Neural cell (in vitro differentiated cells): Measurements from ENCODE around the gene IL6ST.
"Not testable (repeated sequence)": the region's sequence is repeated elsewhere in the genome, so short reads cannot be mapped to it uniquely, and the experiment has no call there.

Experiments used
- CTCF ChIP-seq: fragments of 450-650 bp; IDR thresholded peaks from 2 replicates; pipeline ENCODE4 v1.5.1; 2014; ENCODE audit warnings: antibody characterized with exemption, mild to moderate bottlenecking, moderate library complexity; ENCODE audit not compliant: poor library complexity, severe bottlenecking
- EP300 ChIP-seq: fragments of 450-650 bp; conservative IDR thresholded peaks from 2 replicates; pipeline ENCODE4 v1.6.1; 2014; ENCODE audit warnings: antibody characterized with exemption, mild to moderate bottlenecking, moderate library complexity; ENCODE audit not compliant: poor library complexity, severe bottlenecking
- EZH2 ChIP-seq: fragments of 200-600, 300-800 bp; shearing (Covaris generic), sonication (generic); IDR thresholded peaks from 2 replicates; pipeline ENCODE4 v1.6.1; 2014; ENCODE audit warnings: antibody characterized with exemption, low read length, borderline replicate concordance, mild to moderate bottlenecking; ENCODE audit not compliant: insufficient read depth, poor library complexity, severe bottlenecking
- MXI1 ChIP-seq: fragments of 450-650 bp; conservative IDR thresholded peaks from 2 replicates; pipeline ENCODE4 v1.6.1; 2014; ENCODE audit warnings: antibody characterized with exemption, mild to moderate bottlenecking; ENCODE audit not compliant: poor library complexity, severe bottlenecking
- RAD21 ChIP-seq: fragments of 450-650 bp; conservative IDR thresholded peaks from 2 replicates; pipeline ENCODE4 v1.6.1; 2014; ENCODE audit warnings: antibody characterized with exemption, mild to moderate bottlenecking, moderate library complexity
- REST ChIP-seq: IDR thresholded peaks from 2 replicates; pipeline ENCODE4 v1.6.1; 2012; ENCODE audit warnings: borderline replicate concordance
- SMC3 ChIP-seq: fragments of 450-650 bp; conservative IDR thresholded peaks from 2 replicates; pipeline ENCODE4 v1.6.1; 2014; ENCODE audit warnings: antibody characterized with exemption, mild to moderate bottlenecking, moderate library complexity; ENCODE audit not compliant: poor library complexity

- not testable (repeated sequence) for TF ChIP-seq CTCF, MXI1, REST, EZH2, EP300, RAD21, SMC3
Measured at GRCh38 chr5:56000221-56000620, 5.5 kb upstream of the IL6ST start.
